UCSD-AML1 (cell line): Measurements from ENCODE around the gene DGKI.
"Not testable (repeated sequence)": the region's sequence is repeated elsewhere in the genome, so short reads cannot be mapped to it uniquely, and the experiment has no call there.

Experiments
- DNase-seq: peaks from one replicate; lab custom pipeline; 2025; ENCODE audit not compliant: unreplicated experiment; lab: John Stamatoyannopoulos, UW

Gene DGKI

DNA sequence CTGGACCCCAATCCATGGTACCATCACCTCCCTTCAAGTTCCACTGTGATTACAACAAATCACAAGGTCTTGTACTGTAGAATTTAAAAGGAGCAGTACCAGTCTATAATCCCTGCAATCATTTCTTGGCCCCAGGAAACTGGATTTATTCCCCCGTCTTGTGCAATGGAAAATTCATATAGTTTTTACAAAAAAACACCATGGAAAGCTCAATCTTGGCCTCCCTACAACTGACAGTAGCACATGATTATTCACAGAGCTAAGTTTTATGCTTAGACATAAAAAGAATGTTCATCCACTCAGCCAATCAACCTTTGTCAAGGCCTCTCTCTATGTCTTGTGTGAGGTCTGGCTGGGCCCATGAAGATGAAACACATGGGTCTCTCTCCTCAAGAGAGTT is 10.2 kb downstream of the DGKI start:
- DNase-seq: no peak

DNA sequence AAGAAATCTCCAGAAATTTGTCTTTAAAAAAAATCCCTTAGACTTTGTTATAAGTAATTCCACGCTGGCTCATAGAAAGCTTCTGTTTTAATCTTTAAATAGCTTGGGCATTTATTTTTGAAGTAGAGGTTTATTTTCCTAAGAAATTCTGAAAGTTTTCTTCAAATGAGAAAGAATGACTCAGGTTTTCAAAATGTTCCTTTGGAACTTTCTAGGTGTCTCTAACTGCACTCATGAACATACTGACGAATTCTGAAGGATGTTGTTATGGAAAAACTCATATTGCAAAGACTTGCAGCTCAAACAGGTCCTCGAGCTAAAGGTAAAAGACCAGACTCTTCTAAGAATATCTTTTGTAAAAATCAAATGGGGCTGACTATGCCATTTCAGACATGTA is 10.7 kb downstream of the DGKI start:
- no peak for DNase-seq

DNA sequence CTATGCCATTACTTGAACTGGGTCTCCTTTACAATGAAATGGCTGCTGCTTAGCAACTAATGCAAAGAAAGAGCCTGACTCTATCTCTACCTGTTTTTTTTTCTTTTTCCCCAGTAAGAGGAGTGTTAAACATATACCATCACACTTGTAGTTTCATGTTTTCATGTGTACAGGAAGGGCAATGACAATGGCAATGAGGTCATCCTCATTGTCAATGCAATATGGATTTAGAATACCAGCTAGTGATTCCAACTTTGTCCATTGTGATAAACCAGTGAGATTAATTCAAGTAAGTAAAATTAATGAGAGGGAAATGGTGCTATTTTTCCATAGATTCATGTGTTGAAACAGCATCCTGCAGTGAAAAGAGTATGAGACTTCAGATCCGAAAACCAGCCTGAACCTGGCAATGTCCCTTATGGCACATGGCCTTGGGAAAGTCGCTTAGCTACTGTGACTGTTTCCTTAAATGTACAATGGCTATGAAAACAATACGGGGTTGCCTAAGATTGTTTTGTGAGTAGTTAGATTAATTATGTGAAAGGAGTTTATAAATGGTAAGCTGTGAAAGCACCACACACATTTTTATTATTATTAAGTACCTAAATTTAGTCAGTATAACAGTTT is 11.2 kb downstream of the DGKI start:
- no peak for DNase-seq

DNA sequence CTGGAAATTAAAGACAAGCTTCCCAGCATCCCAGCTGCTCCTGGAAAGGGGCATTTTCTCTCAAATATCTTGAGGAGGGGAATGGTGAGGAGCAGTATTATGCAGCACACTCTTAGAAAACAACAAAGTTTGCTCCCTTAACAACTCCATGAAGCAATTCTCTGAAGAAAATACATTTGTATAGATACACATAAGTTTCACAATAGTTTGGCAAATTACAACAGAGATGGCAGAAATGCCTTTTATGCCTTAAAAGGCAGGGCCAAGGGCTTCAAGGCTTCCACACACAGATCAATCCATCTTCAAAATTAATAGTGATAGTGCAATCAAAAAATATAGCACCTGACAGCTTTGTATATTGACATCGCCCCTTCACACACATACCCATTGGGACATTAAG is 12.2 kb downstream of the DGKI start:
- no peak for DNase-seq

DNA sequence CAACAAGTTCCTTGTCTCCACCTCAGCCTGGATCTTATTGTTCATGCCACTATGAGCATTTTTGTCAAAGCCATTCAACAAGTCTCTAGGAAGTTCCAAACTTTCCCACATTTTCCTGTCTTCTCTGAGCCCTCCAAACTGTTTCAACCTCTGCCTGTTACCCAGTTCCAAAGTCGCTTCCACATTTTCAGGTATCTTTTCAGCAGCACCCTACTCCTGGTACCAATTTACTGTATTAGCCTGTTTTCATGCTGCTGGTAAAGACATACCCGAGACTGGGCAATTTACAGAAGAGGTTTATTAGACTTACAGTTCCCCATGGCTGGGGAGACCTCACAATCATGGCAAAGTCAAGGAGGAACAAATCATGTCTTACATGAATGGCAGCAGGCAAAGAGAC is 13.8 kb downstream of the DGKI start:
- DNase-seq: not testable (repeated sequence)

DNA sequence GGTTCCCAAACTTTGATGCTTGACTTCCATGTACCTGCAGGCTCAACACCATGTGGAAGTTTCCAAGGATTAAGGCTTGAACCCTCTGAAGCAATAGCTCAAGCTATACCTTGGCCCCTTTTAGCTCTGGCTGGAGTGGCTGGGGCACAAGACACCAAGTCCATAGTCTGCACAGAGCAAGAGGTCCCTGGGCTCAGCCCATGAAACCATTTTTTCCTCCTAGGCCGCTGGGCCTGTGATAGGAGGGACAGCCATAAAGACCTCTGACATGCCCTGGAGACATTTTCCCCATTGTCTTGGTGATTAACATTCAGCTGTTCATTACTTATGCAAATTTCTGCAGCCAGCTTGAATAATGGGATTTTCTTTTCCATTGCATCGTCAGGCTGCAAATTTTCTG is 14.4 kb downstream of the DGKI start:
- DNase-seq: no peak

DNA sequence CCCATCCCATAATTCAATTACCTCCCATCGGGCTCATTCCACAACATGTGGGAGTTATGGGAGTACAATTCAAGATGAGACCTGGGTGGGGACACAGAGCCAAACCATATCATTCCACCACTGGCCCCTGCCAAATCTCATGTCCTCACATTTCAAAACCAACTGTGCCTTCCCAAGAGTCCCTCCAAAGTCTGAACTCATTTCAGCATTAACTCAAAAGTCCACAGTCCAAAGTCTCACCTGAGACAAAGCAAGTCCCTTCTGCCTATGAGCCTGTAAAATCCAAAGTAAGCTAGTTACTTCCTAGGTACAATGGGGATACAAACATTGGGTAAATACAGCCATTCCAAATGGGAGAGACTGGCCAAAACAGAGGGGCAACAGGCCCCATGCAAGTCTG is 15.2 kb downstream of the DGKI start:
- DNase-seq: not testable (repeated sequence)

DNA sequence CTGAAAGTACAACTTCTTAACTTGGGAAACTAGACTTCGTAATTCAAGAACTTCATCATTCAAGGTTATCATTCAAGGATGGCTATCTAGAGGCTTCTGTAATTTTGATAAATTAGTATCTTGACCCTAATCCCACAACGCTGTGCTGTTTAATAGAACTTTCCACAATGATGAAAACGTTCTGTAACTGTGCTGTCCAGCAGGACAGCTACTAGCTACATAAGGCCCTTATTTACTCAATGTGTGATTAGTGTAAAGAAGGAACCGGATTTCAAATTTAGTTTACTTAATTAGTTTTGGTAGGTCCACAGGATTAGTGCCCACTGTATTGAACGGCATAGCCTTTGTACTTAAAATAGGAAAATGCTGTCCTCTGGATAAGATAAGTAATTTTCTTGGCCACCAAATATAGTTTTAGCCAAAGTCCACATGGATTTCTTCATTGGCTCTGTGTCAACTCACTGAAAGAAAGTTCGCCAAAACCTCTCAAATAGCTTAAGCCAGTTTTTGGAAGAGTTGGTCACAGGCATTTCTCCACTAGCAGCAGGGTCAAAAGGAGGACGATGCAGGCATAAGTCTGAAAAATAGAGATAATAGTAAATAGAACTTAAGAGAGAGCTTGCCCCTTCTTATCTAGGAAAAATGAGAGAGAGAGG is 17.3 kb downstream of the DGKI start:
- no peak for DNase-seq

DNA sequence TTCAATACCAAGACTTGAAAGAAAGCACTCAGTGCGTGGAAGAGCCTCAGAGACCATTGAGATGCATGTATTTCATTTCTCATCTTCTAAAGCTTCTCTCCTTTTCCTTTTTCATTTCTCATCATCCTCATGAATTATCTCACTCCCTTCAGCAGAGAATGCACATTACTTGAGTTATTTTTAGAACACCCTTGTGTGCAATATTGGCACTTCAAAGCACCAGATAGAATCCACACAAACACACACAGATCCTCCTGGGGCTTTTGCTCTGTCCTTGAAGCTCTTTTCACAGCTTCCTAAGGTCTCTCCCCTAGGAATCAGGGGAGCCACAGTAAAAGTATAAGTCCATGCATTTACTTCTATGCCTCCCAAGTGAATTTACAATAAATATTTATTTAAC is 18.3 kb downstream of the DGKI start:
- DNase-seq: no peak

DNA sequence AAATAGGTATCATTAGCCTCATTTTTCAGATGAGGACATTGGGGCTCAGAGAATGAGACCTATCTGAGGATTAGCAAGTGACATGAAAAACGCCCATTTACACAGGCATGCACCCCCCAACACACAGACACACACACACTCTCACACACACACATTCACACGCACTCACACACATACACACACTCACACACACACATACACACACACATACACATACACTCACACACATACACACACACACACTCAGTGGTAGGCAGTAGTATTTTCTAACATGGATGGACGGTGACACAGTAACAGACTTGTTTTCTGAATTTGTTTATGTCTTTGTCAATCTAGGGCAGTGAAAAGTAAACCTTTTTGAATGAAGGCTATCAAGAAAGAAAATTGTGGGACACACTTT is 21.3 kb downstream of the DGKI start:
- no peak for DNase-seq

DNA sequence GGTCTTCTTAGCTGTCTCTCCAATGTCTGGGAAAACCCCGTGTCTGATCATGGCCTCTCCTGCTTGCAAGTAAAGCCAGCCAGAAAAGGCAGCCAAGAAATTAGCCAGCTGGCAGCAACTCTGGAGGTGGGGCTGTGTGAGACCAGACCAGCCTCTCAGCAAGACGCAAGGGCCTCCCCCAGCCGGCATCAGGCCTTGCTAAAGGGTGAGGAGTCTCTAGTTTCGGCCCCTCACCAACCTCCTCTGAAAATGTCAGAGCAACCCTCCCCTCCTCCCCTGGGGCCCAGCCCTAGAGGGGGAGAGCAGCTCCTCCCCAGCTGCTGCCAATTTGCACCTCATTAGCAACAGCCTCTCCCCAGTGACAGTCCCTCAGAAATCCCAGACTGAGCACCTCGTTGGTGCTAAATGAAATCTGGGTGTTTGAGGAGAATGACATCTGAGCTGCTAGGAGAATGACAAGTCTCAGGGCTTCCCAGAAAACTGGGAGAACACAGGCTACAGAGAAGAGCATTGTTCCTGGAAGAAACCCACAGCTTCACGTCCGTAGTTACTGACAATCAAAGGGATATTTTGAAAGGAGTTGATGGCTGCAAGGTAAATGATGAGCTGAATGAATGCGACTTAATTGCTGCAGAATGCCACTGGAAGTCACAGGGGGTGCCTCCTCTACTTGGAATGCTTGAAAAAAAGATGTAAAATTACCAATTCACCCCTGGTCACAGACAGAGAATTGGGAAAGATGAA is 25.9 kb downstream of the DGKI start:
- no peak for DNase-seq

DNA sequence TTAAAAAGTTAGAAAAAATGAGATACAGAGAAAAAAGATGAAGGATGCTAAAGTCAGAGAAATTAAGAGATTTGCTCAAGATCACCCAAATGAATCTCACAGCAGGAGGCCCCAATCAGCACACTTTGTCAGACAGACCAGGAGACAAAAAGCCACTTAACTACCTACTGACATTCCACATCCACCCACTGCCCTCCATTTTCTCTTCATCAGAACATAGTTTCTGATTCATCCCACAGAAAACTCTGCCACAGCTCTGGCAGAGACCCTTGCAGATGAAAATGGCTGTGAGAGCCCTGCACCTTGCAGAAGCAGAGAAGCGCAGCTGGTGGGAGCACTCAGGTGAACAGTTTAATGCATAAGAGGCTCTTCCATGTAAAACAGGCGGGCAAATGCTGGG is 26.6 kb downstream of the DGKI start:
- DNase-seq: no peak

DNA sequence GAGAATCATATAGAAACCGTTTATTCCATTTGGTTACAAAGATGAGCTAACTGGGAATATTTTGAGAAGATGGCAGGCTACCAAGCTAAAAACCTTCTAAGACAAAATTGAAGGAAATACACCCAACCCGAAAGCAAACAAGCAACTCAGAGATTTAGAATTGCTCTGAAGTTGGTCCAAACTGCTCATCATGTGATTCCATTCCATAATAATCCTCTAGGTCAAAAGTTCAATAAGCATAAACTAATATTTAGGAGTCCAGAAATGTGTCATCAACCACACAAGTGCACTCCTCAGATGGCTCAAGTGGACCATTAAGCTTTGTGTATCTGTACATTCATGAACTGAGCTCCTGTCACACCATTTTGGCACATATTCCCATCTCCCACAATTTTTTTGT is 28.7 kb downstream of the DGKI start:
- DNase-seq: no peak

DNA sequence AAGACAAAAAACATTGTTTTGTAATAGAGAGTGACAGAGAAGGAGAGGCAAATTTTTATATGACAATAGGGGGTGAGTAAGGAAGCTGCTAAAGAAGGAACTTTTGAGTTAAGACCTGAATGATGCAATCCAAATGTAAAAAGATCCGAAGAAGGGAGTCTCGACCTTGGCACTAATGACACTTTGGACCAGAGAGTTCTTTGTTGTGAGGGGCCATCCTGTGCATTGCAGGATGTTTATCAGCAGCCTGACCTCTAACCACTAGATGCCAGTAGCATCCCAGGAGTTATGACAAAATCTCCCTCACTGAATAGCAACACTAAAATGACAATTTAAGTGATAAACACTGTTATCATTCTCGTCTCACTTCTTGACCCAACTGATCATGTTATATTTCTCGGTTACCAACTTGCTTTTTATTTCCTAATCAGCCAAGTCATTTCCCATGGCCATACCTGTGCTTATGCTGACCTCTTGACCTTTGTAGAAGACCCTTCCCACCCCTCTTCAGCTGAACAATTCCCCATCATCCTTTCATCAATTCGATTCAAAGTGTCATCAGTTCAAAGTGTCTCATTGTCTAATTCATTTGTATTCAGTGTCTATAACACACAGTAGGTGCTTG is 30.0 kb downstream of the DGKI start:
- DNase-seq: no peak

DNA sequence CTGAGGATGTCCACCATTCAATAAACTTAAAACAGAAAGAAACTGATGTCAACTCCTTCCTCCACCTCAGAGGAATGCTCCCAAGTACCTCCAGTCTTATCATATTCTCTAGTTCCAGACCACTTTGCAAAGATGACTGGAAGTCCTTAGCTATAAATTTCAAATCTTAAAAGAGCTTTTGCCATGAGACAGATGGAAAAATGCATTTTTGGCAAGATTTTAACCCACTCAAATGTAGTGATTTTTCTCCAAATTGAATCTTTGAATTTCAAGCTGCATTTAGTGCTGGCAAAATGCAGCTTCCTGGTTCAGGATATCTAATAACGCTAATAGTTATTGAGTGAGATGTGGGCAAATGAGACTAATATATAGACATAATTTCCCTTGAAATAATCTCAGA is 33.2 kb downstream of the DGKI start:
- no peak for DNase-seq

DNA sequence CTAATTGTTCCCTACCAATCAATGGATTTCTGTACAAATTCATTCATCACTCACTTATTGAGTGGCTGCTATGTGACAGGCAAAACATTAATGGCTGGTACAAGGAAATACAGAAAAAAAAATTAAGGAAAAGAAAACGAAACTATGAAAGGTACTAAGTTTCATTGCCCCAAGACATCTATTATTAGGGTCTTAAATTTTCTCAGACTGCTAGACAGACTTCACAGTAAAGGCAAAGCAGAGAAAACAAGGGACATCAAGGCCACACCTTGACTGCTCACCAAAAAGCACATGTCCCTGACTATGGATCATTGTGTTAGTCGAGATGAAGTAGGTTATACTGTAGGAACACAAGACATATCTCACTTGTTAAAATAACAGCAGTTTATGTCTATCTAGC is 36.5 kb downstream of the DGKI start:
- DNase-seq: no peak

DNA sequence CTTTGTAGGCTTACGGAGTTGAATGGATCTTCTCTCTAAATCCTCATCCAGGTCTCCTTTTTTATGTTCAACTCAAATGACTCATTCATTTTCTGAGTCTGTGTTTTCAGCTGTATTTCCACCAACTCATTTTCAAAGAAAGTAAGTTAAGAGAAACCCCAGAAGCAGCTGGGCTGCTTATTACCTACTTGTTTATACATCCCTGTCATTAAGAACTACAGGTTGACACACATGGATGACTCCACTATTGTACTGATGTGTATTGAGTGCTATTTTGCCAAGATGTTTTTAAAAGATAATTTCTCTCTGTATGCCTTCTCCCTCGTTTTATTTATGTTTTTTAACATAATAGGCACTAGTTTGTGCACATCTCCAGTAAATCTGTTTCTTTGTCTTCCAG is 41.9 kb downstream of the DGKI start:
- DNase-seq: no peak

DNA sequence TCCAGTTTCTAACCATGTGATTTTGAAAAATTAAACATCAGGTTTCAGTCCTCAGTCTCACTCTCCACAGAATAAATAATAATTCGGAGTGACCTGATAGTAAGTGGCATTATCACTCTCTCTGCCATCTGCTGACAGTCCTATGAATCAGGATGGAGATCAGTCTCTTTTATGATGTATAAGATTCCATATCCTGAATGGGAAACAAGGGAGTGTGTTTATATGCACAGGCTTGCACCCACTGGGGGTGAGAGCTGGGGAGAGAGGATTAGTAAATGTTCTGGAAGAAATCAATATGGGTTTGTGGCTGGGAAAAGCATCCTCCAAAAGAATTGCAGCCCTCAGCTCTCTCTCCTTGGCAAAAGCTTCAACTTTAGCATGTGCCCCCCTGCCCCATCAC is 45.3 kb downstream of the DGKI start:
- no peak for DNase-seq

DNA sequence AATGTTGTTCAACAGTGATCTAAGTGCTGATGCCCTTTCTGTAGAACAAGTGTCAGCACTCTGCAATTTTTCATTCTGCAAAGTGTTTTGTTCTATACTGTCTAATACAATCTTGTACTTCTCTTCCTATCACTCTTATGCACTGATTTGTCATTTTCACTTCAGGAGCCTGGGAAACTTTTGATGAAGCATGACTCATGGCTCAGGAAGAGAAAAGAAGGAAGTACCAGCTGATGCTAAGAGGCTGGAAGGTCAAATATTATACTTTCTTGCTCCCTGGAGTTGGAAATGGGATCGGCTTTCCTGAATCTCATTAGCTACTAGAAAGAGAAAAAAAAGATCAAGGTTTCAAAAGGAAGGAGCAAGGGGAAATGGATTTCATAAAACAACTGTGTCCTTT is 45.8 kb downstream of the DGKI start:
- no peak for DNase-seq

DNA sequence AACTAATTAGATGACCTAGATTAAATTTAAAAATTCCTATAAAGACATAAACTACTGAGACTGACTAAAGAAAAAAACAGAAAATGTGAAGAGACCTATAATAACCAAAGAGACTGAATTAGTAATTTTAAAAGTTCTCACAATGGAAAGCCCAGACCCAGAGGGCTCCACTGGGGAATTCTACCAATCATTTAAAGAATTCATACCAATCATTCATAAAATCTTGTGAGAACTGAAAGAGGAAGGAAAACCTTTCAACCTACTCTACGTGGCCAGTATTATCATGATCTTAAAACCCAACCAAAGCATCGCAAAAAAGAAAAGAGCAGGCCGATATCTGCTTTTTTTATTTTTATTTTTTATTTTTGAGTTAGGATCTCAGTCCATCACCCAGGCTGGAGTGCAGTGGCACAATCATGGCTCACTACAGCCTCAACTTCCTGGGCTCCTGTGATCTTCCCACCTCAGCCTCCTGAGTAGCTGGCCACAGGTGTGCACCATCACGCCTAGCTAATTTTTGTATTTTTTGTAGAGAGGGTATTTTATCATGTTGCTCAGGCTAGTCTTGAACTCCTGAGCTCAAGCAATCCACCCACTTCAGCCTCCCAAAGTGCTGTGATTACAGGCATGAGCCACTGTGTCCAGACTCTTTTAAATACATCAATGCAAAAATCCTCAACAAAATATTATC is 48.6 kb downstream of the DGKI start:
- no peak for DNase-seq

DNA sequence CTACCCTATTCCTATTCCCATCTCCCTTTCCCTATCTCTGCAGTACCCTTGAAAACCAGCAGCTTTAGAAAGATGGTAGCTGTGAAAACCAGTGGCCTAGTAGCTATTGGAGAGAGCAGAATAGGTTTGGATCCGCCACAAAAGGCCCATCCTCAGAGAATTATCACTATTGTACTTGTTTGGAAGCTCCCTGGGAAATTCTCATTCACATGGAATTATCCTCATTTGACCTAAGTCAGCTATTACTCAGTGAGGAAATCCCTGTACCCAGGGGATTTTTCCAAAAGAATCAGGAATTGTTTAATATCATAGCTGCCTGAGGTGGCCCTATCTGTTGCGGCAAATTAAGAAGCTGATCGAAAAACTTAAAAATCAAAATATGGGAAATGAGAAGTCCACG is 51.6 kb downstream of the DGKI start:
- no peak for DNase-seq

DNA sequence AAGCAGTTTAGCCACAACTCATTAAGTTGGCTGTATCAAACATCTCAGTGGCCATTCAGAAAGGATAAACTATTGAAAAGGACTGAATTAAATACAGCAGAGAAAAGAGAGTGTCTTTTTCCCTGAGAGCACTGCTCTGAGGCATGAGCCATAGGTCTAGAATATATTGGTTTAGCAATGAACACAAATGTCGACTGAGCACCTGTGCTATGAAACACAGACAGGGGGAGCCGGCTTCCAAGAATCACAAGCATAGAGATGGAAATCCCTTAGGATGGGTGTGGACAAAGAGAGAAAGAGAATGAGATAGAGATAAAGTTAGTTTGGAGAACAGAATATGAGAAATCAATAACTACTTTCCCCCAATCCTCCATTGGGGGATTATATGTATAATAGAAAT is 54.8 kb downstream of the DGKI start:
- no peak for DNase-seq
